Left forelimb (tissue), 1 donor: ENCODE results near the gene DCT.

Source experiments
- DNase-seq: peaks from one replicate; pipeline ENCODE4 v3.0.0-alpha.2; 2018; ENCODE audit warnings: low spot score

DCT gene

DNA sequence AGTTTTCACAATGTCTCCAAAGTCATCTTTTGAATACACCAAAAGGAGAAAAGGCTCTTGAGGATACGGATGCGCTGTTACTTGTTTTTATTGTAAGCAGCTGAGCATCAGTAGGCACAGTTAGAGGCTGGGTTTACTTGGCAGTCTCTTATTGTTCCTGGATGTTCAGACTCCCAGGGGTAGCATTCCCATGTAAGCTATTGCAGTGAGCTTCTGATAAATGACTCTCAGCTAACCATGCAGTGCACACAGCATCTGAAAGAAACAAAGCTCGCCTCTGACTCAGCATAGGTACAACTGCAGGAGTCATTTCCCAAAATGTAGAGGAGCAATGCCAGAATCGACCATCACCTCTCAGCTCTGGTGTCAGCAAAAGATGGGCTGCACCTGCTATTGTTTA lies 84.8 kb downstream of the DCT start:
- no peak for DNase-seq

DNA sequence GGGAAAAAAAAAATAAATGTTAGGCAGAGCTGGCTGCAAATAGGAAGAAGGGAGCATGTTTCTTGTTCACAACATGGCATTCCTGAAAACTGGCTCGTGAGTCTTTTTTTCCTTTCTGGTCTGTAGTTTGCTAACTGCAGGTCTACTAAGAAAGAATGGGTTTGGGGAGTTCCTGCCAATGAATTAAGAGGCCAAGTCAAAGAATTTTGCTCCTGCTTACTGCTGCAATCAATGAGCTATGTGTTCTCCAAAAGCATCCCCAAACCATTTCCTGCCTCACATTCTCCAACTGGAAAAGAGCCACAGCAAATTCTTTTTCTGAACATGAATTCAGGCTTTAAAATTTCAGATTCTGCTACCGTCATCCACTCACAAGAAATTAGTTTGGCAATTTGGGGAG lies 88.6 kb downstream of the DCT start:
- no peak for DNase-seq

DNA sequence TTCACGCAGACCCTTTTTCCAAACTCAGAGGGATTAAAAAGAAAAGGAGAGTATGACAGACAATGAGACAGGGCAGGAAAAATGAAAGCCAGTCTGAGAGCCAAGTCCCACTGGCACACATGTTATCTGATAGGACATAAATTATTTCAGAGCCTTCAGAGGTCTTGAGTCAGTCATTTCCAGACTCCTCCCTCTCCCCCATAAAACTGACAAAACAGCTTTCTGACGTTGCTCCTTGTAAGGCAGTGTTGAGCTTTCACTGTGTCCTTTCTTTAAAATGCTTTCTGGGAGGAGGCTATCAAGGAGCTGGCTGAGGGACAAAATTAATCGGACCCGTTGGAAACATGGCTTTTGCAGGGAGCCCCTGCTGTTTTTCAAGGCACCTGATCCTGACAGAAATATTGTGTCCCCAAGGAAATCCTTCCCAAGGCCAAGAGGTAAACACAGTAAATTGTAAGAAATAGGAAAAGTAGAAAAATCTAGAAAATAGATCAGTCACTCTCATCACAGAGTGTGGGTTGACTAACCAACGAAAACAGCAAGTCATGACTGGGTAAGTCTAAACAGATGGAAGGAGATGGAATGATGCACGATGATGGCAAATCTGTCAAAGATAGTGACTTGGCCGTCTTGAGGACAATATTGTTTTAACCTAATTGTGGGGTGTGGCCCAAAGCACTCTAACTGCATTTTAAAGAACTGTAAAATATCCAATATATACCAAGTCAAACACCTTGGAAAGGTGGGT lies 89.7 kb downstream of the DCT start:
- no peak for DNase-seq

DNA sequence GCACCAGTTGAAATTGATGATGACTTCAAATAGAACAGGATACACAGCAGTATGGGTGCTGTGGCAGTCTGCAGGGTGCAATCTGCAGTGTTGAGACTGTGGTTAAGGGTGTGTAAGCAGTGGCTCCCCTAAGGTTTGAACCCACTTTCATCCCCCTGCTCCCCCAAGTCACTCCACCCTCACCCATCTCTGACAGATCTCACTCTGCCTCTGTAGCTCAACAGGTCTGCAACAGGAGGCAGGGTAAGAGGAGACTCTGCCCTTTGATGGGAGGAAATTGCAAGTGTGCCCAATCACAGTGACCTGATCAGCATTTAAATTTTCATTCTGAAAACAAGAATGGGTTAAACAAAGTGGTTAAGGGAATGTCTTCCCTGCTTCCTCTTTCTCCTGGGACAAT lies 92.4 kb downstream of the DCT start:
- DNase-seq, result no peak
